ENCODE measurements around the gene SLBP. TPM values are rescaled to one million over a fixed set of nuclear protein-coding genes. Genes with fewer than 3 reads are reported as not detected.

SLBP gene
- total RNA-seq, 1 donor from 2014 or later = 156 TPM

GRCh38 chr4:1660948-1661677 is 51.0 kb downstream of the SLBP start:
- no peak for DNase-seq
- Mint-ChIP-seq H3K27me3 (no peaks in the 10 kb centered on the region), H3K4me3 (no peak overlapping the region), H3K36me3 (ENCODE audit: low read depth) (no peaks in the 10 kb centered on the region), H3K4me1 (no peaks in the 10 kb centered on the region), H3K27ac (no peak overlapping the region), H3K9me3 (no peaks in the 10 kb centered on the region)
- intact Hi-C loops (cut with micrococcal nuclease) = no loop called here

- Mint-ChIP-seq H3K4me3 (no peak overlapping the region), H3K36me3 (ENCODE audit: low read depth) (no peaks in the 10 kb centered on the region), H3K27me3 (no peaks in the 10 kb centered on the region), H3K9me3 (no peaks in the 10 kb centered on the region), H3K4me1 (no peaks in the 10 kb centered on the region), H3K27ac (no peak overlapping the region)
- no peak for DNase-seq
- intact Hi-C loops (cut with micrococcal nuclease) = no loop called here
These were observed 52.7 kb downstream of the SLBP start for GRCh38 chr4:1659104-1660043.

- Mint-ChIP-seq H3K4me1 (no peaks in the 10 kb centered on the region), H3K27ac (no peak overlapping the region), H3K27me3 (no peaks in the 10 kb centered on the region), H3K36me3 (ENCODE audit: low read depth) (no peaks in the 10 kb centered on the region), H3K4me3 (no peak overlapping the region), H3K9me3 (no peaks in the 10 kb centered on the region)
- intact Hi-C loops (cut with micrococcal nuclease) = no loop called here
- no peak for DNase-seq
These were observed 53.5 kb downstream of the SLBP start for GRCh38 chr4:1658581-1658980.

- intact Hi-C loops (cut with micrococcal nuclease) = no loop called here
- H3K9me3 Mint-ChIP-seq = no peaks in the 10 kb centered on the region
- H3K4me1 Mint-ChIP-seq = no peaks in the 10 kb centered on the region
- H3K4me3 Mint-ChIP-seq = no peak overlapping the region
- H3K27ac Mint-ChIP-seq = no peak overlapping the region
- no peaks in the 10 kb centered on the region for H3K27me3 Mint-ChIP-seq
- H3K36me3 Mint-ChIP-seq (ENCODE audit: low read depth) = no peaks in the 10 kb centered on the region
- no peak for DNase-seq
These were observed 54.0 kb downstream of the SLBP start for GRCh38 chr4:1658146-1658545.

- intact Hi-C loops (cut with micrococcal nuclease) = no loop called here
- H3K9me3 Mint-ChIP-seq = no peaks in the 10 kb centered on the region
- H3K27ac Mint-ChIP-seq = no peak overlapping the region
- H3K36me3 Mint-ChIP-seq (ENCODE audit: low read depth) = no peaks in the 10 kb centered on the region
- no peaks in the 10 kb centered on the region for H3K4me1 Mint-ChIP-seq
- DNase-seq = no peak
- no peak overlapping the region for H3K4me3 Mint-ChIP-seq
- H3K27me3 Mint-ChIP-seq = no peaks in the 10 kb centered on the region
These were observed 55.1 kb downstream of the SLBP start for GRCh38 chr4:1656986-1657385.

- intact Hi-C loops (cut with micrococcal nuclease) = no loop called here
- no peak for DNase-seq
- no peak overlapping the region for H3K27ac Mint-ChIP-seq
- no peaks in the 10 kb centered on the region for H3K9me3 Mint-ChIP-seq
- H3K4me3 Mint-ChIP-seq = no peak overlapping the region
- H3K27me3 Mint-ChIP-seq = no peaks in the 10 kb centered on the region
- no peaks in the 10 kb centered on the region for H3K36me3 Mint-ChIP-seq (ENCODE audit: low read depth)
- no peaks in the 10 kb centered on the region for H3K4me1 Mint-ChIP-seq
These were observed 56.0 kb downstream of the SLBP start for GRCh38 chr4:1656132-1656531.

GRCh38 chr4:1655676-1656075 is 56.4 kb downstream of the SLBP start:
- Mint-ChIP-seq H3K27me3 (no peaks in the 10 kb centered on the region), H3K4me1 (no peaks in the 10 kb centered on the region), H3K9me3 (no peaks in the 10 kb centered on the region), H3K27ac (no peak overlapping the region), H3K4me3 (no peak overlapping the region), H3K36me3 (ENCODE audit: low read depth) (no peaks in the 10 kb centered on the region)
- no peak for DNase-seq
- intact Hi-C loops (cut with micrococcal nuclease) = no loop called here

- Mint-ChIP-seq H3K27ac (no peak overlapping the region), H3K9me3 (no peaks in the 10 kb centered on the region), H3K36me3 (ENCODE audit: low read depth) (no peaks in the 10 kb centered on the region), H3K4me1 (no peaks in the 10 kb centered on the region), H3K4me3 (no peak overlapping the region), H3K27me3 (no peaks in the 10 kb centered on the region)
- no peak for DNase-seq
- intact Hi-C loops (cut with micrococcal nuclease) = no loop called here
These were observed 57.0 kb downstream of the SLBP start for GRCh38 chr4:1655081-1655480.

GRCh38 chr4:1654216-1654955 is 57.7 kb downstream of the SLBP start:
- Mint-ChIP-seq H3K27me3 (no peaks in the 10 kb centered on the region), H3K36me3 (ENCODE audit: low read depth) (no peaks in the 10 kb centered on the region), H3K9me3 (no peaks in the 10 kb centered on the region), H3K27ac (no peak overlapping the region), H3K4me1 (no peaks in the 10 kb centered on the region), H3K4me3 (no peak overlapping the region)
- no peak for DNase-seq
- intact Hi-C loops (cut with micrococcal nuclease) = no loop called here

- Mint-ChIP-seq H3K9me3 (no peaks in the 10 kb centered on the region), H3K4me3 (no peak overlapping the region), H3K36me3 (ENCODE audit: low read depth) (no peaks in the 10 kb centered on the region), H3K4me1 (no peaks in the 10 kb centered on the region), H3K27me3 (no peaks in the 10 kb centered on the region), H3K27ac (no peak overlapping the region)
- intact Hi-C loops (cut with micrococcal nuclease) = no loop called here
- no peak for DNase-seq
These were observed 58.3 kb downstream of the SLBP start for GRCh38 chr4:1653776-1654175.

- no peak overlapping the region for H3K4me3 Mint-ChIP-seq
- no peak for DNase-seq
- H3K9me3 Mint-ChIP-seq = no peaks in the 10 kb centered on the region
- no peaks in the 10 kb centered on the region for H3K27me3 Mint-ChIP-seq
- H3K36me3 Mint-ChIP-seq (ENCODE audit: low read depth) = no peaks in the 10 kb centered on the region
- intact Hi-C loops (cut with micrococcal nuclease) = no loop called here
- H3K27ac Mint-ChIP-seq = no peak overlapping the region
- peaks cover 7% of the 10 kb centered on the region for H3K4me1 Mint-ChIP-seq
These were observed 60.0 kb downstream of the SLBP start for GRCh38 chr4:1652088-1652487.

GRCh38 chr4:1651609-1652008 is 60.5 kb downstream of the SLBP start:
- intact Hi-C loops (cut with micrococcal nuclease) = no loop called here
- no peaks in the 10 kb centered on the region for H3K27me3 Mint-ChIP-seq
- peaks cover 7% of the 10 kb centered on the region for H3K4me1 Mint-ChIP-seq
- no peaks in the 10 kb centered on the region for H3K9me3 Mint-ChIP-seq
- H3K27ac Mint-ChIP-seq = no peak overlapping the region
- DNase-seq = no peak
- no peak overlapping the region for H3K4me3 Mint-ChIP-seq
- H3K36me3 Mint-ChIP-seq (ENCODE audit: low read depth) = no peaks in the 10 kb centered on the region

- DNase-seq = no peak
- Mint-ChIP-seq H3K27ac (no peak overlapping the region), H3K4me3 (no peak overlapping the region), H3K9me3 (no peaks in the 10 kb centered on the region), H3K36me3 (ENCODE audit: low read depth) (no peaks in the 10 kb centered on the region), H3K27me3 (no peaks in the 10 kb centered on the region), H3K4me1 (peaks cover 7% of the 10 kb centered on the region)
- intact Hi-C loops (cut with micrococcal nuclease) = no loop called here
These were observed 63.2 kb downstream of the SLBP start for GRCh38 chr4:1648962-1649361.

GRCh38 chr4:1647432-1647831 is 64.7 kb downstream of the SLBP start:
- DNase-seq = no peak
- H3K36me3 Mint-ChIP-seq (ENCODE audit: low read depth) = no peaks in the 10 kb centered on the region

More at GRCh38 chr4:1647432-1647831, 64.7 kb downstream of the SLBP start:
- Mint-ChIP-seq H3K4me3 (no peak overlapping the region), H3K4me1 (peaks cover 7% of the 10 kb centered on the region), H3K27ac (no peak overlapping the region), H3K27me3 (no peaks in the 10 kb centered on the region), H3K9me3 (no peaks in the 10 kb centered on the region)
- intact Hi-C loops (cut with micrococcal nuclease) = no loop called here
